GM11168 (cell line): ENCODE data around the gene KLF17.
"Not testable (repeated sequence)": the region's sequence is repeated elsewhere in the genome, so short reads cannot be mapped to it uniquely, and the experiment has no call there.

Experiments
- in situ Hi-C: fragments of 300-500 bp; cut with MboI; formaldehyde crosslinking; loops from one replicate; pipeline ENCODE4 v1.12.0; 2022; ENCODE audit warnings: low sequenced_read_pairs; ENCODE audit not compliant: unreplicated experiment

The KLF17 gene

GRCh38 chr1:44105810-44106209 lies 12.8 kb upstream of the KLF17 start:
- in situ Hi-C loops = no loop called here

GRCh38 chr1:44108241-44108640 lies 10.4 kb upstream of the KLF17 start:
- in situ Hi-C loops = no loop called here

GRCh38 chr1:44108971-44109370 lies 9.7 kb upstream of the KLF17 start:
- in situ Hi-C loops = no loop called here

GRCh38 chr1:44110916-44111315 lies 7.7 kb upstream of the KLF17 start:
- in situ Hi-C loops = no loop called here

GRCh38 chr1:44111861-44112260 lies 6.8 kb upstream of the KLF17 start:
- in situ Hi-C loops = no loop called here

GRCh38 chr1:44112486-44112885 lies 6.1 kb upstream of the KLF17 start:
- in situ Hi-C loops = no loop called here

- in situ Hi-C loops = no loop called here
Measured at GRCh38 chr1:44113095-44113609, 5.5 kb upstream of the KLF17 start.

GRCh38 chr1:44114098-44114497 lies 4.5 kb upstream of the KLF17 start:
- in situ Hi-C loops = no loop called here

GRCh38 chr1:44117272-44117671 lies 1.3 kb upstream of the KLF17 start:
- in situ Hi-C loops = not testable (repeated sequence)

- in situ Hi-C loops = no loop called here
Measured at GRCh38 chr1:44119525-44119924, 904 bp downstream of the KLF17 start.

GRCh38 chr1:44120398-44120949 lies 1.9 kb downstream of the KLF17 start:
- in situ Hi-C loops = no loop called here

GRCh38 chr1:44129616-44130500 lies 11.2 kb downstream of the KLF17 start:
- in situ Hi-C loops = no loop called here

- in situ Hi-C loops = no loop called here
Measured at GRCh38 chr1:44131411-44131810, 12.8 kb downstream of the KLF17 start.

GRCh38 chr1:44134071-44134920 lies 15.7 kb downstream of the KLF17 start:
- in situ Hi-C loops = no loop called here

- in situ Hi-C loops = no loop called here
Measured at GRCh38 chr1:44135886-44136285, 17.3 kb downstream of the KLF17 start.

- in situ Hi-C loops = no loop called here
Measured at GRCh38 chr1:44138239-44138638, 19.6 kb downstream of the KLF17 start.

GRCh38 chr1:44139565-44139964 lies 20.9 kb downstream of the KLF17 start:
- in situ Hi-C loops = not testable (repeated sequence)

- in situ Hi-C loops = no loop called here
Measured at GRCh38 chr1:44141531-44141930, 22.9 kb downstream of the KLF17 start, which contains the start of gene KLF18. KLF18 (minus strand) TSS chr1:44141631; CDS start chr1:44141631, 0 bp downstream.

- in situ Hi-C loops = no loop called here
Measured at GRCh38 chr1:44144962-44145756, 26.5 kb downstream of the KLF17 start.
